GM18520 (cell line): ENCODE measurements around the gene PNMA8B.
"Not testable (repeated sequence)": the region's sequence is repeated elsewhere in the genome, so short reads cannot be mapped to it uniquely, and the experiment has no call there.

Source experiments
- ATAC-seq: cut with Tn5 transposase; IDR thresholded peaks from one replicate; pipeline ENCODE4 v1.9.1; 2021; ENCODE audit not compliant: unreplicated experiment

Gene PNMA8B

DNA sequence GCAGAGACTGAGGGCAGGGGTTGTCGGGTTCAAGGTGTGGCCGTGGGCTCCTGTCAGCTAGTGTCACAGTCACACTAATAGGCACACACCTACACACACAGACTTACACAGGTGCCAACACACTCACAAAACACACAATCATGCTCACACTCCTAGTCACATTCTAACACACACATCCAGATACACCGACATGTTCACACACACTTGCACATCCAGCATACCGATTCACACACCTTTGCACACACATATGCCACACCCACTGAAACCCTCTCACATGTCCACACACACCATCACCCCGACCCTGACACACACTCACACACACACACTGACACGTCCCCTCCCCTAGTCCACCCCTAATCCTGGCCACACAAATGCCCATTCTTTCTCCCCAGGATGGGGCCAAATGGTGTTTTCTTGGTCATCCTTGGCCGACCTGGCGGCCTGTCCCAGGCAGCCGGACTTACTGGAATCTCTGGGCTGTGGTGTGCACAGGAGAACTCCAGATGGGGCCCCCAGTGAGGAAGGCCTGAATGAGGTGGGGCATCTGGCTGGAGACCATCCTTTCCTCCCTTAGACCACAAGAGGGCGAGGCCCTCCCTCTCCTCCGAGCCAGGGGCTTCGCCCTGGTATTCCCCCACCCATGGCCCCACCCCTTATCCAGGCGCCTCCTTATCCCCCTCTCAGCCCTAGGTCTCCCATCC, 19.1 kb upstream of the PNMA8B start:
- no peak for ATAC-seq

DNA sequence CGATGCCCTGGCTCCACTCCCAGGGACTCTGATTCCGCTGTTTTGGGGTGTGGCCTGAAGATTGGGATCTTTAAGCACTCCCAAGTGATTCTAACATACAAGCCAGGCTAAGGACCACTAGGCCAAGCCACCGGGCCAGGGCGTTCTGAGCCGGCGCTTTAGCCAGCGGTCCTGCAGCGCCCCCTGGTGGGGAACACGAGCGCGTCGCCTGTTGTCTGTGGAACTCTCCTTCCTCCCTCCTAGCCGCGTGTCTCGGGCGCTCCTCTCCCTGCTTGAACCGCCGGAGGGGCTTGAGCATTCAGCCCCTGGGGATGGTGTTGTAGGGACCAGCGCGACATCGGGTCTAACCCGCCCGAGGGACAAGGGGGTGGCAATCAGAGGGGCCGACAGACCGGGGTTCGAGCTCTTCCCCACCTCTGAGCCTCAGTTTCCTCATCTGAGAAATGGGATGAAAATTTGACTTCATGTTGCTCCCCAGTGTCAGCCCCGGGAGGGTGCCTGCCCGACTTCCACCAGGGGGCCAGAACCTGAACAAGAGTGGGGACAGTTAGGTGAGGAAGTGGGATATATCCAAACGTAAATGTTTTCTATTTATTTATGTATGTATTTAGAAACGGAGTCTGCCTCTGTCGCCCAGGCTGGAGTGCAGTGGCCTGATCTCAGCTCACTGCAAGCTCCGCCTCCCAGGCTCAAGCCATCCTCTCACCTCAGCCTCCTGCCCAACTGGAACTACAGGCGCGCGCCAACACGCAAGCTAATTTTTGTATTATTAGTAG, 18.0 kb upstream of the PNMA8B start:
- no peak for ATAC-seq

DNA sequence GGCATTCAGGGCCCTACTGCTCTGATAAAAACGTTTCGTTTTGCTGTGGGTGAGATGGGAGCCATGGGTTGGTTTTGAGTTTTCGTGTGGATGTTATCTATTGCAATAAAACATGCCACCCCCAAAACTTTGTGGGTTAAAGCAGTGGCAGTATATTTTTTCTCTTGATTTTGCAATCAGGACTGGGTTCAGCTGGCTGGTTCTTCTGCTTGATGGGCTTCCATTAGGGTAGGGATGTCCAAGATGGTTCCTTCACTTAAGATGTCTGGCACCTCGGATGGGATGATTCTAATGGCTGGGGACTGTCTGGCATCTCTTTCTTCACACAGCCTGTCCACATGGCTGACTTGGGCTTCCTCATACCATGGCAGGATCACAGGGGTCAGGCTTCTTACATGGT, 15.6 kb upstream of the PNMA8B start:
- no peak for ATAC-seq

DNA sequence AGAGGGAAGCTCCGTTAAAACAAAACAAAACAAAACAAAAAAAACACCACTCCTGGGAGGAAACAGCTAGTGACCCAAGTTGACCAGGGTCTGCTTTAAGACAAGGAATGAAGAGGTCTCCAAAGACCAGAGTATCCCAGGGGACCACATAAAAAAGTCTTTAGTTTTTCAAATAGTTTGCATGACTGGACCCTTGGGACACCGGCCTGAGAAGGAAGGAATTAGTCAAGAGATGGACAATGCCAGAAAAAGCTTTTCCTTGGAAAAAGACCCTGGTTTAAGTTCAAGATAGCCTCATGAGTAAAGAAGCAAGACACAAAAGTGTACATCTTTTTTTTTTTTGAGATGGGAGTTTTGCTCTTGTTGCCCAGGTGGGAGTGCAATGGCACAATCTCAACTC, 12.5 kb upstream of the PNMA8B start:
- ATAC-seq, result no peak

DNA sequence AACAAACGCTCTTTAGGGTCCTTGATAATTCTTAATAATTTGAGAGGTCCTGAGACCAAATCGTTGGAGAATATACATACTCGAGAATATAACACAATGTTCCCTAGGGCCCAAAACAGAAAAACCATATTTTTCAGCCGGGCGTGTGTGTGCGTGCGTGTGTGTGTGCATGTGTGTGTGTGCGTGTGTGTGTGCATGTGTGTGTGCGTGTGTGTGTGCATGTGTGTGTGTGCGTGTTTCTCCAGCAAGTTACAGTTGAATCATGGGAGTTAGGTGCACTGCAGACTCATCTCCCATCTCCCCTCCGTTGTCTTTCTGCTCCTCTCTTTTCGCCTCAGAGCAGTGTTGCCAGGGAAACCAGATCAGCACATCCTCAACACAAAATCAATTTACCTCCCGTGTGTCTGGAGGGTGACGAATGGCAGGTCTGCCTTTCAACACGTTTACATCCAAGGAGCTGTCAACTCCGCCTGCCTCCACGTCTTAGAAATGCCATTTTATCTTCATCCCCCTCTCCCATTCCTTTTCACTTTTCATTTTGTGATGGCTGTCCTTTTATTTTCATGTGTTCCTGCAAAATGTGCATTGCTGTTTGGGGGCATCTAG, 8.3 kb upstream of the PNMA8B start:
- ATAC-seq, result no peak

DNA sequence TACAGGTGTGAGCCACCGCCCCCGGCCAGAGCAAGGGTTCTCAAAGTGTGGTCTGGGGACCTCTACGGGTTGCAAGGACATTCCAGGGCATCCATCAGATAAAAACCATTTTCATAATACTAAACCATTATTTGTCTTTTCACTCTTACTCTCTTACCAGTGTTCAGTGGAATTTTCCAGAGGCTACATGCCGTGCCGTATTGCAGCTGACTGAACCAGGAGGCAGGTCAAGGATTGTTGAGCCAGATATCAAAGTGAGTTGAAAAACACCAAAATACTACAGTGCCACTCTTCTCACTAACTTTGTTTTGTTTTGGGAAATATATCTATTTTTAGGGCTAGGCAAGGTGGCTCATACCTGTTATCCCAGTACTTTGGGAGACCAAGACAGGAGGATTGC, 7.2 kb upstream of the PNMA8B start:
- no peak for ATAC-seq

DNA sequence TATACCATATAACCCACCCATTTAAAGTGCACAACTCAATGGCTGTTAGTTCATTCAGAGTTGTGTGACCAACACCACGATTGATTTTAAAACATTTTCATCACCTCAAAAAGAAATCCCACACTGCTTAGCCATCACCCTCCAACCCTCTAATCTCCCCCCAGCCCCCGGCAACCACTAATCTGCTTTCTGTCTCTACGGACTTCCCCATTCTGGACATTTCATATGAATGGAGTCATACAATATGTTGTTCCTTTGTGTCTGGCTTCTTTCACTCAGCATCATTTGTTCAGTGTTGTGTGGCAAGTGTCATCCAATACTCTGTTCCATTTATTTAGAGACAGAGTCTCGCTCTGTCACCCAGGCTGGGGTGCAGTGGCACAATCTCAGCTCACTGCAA, 4.0 kb upstream of the PNMA8B start:
- ATAC-seq, result no peak

DNA sequence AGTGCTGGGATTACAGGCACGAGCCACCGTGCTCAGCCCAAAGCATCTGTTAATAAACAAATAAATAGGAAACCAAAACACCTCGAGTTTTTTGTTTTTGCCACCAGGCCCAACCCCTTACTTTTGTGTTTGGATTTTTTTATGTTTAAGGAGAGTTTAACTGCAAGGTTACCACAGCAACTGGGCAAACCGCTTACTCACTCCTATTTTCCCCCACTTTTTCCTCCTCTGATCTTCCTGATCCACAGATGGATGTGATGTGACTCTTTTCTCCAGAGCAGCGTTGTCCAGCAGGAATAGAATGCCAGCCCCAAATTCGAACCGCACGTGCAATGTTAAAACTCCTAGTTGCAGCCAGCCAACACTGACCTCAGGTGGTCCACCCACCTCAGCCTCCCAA, 2.1 kb upstream of the PNMA8B start:
- no peak for ATAC-seq

DNA sequence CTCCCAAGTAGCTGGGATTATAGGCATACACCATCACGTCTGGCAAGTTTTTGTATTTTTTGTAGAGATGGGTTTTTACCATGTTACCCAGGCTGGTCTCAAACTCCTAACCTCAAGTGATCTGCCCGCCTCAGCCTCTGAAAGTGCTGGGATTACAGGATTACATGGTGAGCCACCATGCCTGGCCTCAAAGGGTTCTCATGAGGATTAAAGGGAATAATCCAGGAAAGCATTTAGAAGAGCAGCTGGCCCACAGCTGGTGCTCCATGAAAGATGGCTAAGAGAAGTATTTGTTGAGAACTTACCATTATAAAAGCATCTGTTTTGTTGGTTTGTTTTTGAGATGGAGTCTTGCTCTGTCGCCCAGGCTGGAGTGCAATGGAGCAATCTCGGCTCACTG, 1.2 kb upstream of the PNMA8B start:
- ATAC-seq, result not testable (repeated sequence)

DNA sequence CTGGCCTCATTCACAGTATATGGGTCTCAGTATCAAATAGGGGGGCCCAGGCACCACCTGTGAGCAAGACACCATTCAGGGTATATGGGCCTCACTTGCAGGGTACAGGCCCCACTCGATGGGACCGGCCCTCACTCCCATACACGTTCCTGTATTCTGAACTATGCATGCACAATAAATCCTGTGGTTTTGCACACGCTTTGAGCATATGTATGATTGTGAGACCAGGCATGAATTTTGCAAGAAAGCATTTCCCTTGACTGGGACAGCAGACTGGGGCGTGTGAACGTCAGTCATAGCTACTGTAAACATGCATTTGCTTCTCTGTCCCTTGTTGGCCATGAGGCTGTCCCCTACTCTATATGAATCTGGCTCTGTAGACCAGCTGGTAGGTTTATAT, 637 bp upstream of the PNMA8B start:
- ATAC-seq, result no peak

DNA sequence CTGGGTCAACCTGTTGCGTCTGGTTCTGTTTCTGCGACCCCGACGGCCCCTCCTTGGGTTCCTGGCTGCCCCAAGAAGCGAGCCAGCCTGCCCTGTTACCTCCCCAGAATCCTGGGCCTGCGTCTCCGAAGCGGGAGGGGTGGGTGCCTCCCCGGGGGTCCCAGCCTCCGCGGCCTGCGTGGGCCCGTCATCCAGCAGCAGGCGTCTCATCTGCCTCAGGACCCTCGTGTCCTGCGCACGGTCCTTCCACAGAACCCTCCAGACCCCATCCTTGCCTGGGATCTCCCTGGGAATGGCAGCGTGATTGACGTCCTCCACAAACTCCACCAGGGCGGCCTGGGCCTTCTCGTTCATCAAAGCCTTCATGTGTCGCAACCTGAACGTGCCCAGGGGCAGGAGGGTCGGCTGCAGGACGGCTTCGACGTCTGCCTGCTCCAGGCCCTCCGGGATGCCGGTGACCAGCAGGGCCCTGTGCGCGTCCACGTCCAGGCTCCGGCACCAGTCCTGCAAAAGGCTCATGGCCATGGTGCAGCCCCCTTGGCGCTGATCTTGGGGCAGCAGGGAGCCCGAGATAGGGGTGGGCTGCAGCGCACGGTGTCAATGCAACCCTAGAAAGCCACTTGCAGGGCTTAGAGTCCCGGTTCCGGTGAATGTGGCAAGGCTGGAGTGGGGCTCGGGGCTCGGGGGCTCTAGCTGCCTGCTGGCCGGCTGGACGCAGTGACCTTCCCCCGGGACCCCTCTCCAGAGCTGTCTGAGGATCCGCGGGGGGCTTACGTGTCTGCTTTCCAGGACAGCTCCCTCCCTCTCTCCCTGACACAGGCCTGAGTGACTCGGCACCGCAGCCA, 504 bp downstream of the PNMA8B start:
- no peak for ATAC-seq

DNA sequence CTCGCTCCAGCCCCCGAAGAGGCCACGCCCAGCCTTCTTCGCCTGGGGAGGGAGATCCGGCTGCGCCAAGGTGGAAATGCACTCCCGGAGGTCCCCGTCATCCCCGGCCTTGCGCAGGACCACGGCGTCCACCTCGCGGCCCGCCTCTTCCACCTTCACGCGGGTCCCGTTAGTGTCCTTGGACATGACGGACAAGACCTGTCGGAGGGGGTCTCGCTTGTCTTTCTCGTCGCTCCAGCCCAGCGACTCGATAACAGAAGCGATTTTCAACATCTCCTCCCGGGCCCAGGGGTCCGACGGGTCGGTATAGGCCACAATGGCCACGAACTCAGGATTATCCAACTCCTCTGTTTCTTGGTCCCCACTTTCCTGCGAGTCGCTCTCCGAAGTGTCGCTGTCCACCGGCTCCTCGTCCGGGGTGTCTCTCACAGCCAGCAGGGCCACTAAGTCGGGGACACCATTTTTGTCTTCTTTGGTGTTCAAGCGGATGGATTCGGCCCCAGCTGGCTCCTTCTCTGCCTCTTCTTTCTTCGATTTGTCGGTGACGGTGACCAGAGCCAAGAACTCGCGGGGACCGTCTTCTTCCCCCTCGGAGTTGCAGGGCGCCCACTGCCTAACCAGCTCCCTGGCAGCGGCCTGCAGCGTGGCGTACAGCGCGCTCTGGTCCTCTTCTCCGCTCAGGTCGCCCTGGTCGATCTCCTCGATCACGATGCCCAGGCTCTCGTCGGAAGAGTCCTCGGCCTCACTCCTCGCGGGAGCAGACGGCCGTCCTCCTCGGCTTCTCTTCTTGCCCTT, 1.3 kb downstream of the PNMA8B start:
- ATAC-seq, result no peak

DNA sequence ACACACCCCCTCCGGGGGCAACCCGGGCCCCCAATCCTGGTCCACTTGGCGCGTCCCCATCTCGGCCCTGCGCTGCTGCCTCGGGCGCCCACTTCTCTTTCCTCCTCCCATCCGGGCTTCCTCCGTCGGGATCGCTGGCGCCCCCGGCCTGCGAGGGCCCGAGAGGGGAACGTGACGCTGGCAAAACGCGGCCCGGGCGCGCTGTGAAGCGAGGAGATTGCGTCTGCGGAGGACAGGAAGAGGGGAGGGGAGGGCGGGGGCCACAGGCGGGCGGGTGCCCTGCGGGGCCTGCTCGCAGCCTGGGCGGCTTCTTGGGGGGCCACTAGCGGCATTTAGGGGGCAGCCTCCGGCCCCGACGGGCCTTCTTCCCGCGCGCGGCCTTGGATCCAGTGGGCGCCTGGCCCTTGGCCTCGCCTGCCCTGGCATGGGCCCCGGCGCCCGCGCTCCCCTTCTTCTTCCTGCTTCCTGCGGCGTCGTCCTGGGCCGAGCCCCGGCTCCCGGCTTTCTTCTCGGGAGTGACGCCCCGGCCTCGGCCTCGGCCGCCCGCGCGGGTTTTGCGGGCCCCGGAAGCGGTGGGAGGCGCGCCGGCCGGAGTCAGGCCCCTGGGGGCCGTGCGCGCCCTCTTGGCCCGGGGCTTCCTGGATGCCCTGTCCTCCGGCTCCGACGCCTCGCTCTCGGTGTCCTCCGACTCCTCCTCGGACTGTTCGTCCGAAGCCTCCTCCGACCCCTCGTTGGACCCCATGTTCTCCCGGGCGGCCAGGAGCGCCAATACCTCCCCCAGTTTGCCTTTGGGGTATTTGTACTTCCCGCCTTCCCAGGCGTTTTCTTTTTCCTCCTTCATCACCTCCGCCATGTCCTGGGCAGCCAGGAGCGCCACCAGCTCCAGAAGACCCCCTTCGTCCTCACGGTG, 2.2 kb downstream of the PNMA8B start:
- no peak for ATAC-seq

DNA sequence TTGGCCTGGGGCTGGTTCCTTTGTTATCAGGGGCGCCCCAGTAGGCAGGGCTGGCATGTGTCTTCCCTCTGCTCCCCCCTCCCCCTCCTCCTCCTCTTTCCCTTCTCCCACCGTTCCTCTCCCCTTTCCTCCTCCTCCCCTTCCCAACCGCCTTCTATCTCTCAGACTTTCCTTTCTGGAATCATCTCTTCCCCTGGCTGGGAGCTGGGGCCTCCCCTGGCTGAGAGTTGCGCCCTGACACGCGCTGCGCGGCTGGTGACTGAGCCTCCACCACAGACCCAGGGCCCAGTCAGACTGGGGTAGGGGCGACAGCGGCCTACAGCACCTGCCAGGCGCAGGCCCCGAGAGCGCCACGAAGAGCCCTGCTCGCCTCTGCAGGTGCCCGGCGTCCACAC, 2.8 kb downstream of the PNMA8B start:
- no peak for ATAC-seq

DNA sequence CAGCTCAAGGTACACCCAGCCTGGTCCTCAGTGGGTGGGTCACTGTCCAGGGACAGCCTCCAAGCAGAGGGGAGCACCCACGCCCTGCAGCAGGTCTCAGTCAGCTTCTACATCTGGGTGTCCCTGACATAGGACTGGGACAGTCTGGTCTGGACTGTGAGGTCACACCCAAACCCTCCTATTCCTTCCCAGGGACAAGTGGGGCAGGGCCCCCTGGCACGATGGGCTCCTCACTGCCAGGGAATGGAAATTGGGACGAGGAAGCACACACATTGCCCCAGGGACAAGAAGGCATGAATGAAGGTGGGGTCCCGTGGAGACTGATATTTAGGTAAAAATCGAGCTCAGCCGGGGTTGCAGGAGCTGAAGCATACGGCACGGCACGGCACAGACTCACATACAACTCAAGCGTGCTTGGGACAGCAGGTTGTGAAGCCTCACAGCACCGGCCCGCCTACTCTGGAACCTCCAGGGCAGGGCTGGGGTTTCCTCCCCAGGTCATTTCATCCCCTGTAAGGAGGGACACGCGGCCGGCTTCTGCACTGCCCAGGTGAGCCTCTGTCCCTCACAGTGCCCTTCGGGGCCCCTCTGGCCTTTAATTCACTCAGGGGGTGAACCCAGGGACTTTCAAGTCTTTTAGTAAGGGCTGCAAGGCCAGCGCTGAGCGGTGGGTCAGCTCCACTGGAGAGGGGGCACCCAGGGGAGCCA, 3.5 kb downstream of the PNMA8B start:
- ATAC-seq, result no peak

DNA sequence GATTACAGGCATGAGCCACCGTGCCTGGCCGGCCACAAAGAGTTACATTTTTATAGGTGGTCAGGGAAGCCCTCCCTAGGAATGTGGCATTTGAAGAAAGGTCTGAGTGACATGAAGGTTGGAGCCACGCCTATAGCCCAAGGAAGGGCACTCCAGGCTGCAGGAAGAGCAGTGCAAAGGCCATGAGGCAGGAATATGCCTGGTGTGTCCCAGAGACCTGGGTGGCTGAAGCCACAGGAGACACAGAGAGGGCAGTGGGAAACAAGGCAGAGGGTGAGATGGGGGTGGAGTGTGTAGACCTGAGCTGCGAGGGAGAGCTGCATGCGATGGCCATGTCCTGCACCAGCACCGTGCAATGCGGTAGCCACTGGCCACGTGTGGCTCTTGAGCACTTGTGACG, 4.9 kb downstream of the PNMA8B start:
- no peak for ATAC-seq

DNA sequence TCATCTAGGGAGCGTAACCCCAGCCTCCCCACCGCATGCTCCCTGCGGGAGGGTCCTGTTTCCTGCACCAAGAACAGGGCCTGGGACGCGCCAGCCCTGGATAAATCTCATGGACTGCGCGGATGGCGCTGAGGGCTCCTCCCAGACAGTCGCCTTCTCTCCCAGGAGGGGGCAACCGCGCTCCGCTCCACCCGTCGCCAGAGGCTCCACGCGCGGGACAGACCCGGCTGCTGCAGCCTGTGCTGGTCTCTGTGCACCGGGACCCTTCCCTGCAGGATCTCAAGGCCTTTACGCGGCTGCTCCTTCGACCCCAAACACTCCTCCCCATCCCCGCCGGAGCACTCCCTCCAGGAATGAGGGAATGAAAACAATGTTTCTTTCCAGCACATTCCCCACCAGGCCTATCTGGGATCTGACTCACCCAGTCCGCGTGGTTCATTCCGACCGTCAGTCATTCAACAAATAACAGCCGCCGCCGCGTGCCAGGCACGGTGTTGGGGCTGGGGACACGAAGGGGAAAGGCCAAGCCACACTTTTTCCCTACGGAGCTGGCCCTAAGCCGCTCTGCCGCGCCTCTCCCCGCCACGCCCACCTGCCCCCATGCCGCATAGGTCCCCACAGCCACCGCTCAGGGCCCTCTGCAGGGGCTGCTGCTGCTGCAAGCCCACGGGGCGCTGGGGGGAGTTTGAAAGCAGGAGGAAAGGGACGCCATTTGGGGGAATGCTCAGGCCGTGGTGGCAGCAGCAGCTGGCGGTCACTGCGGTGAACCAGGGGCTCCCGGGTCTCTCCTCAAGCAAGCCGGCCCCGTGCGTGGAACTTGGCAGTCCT, 6.0 kb downstream of the PNMA8B start:
- no peak for ATAC-seq

DNA sequence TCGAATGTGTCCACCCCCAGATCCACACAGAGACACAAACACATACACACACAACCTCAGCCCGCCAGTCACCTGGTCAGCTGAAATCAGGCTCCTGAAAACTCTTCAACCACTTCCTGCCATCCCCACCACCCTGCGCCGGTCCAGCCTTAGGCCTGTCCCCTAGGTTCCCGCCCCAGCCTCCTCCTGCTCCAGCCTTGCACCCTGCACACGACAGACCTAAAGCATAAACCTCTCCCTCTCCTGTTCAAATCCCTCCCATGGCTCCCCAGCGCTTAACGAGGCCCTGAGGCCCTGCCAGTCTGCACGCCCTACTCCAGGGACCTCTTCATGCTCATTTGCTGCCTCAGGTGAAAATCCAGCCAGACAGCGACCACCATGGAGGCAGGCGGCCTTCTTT, 7.1 kb downstream of the PNMA8B start:
- no peak for ATAC-seq
